RPMI8226 (cell line): ENCODE data around the gene PDCD1.
"Not testable (repeated sequence)": the region's sequence is repeated elsewhere in the genome, so short reads cannot be mapped to it uniquely, and the experiment has no call there.

ENCODE experiments used
- DNase-seq: peaks from one replicate; pipeline ENCODE4 v3.0.0-alpha.2; 2015

The PDCD1 gene

DNA sequence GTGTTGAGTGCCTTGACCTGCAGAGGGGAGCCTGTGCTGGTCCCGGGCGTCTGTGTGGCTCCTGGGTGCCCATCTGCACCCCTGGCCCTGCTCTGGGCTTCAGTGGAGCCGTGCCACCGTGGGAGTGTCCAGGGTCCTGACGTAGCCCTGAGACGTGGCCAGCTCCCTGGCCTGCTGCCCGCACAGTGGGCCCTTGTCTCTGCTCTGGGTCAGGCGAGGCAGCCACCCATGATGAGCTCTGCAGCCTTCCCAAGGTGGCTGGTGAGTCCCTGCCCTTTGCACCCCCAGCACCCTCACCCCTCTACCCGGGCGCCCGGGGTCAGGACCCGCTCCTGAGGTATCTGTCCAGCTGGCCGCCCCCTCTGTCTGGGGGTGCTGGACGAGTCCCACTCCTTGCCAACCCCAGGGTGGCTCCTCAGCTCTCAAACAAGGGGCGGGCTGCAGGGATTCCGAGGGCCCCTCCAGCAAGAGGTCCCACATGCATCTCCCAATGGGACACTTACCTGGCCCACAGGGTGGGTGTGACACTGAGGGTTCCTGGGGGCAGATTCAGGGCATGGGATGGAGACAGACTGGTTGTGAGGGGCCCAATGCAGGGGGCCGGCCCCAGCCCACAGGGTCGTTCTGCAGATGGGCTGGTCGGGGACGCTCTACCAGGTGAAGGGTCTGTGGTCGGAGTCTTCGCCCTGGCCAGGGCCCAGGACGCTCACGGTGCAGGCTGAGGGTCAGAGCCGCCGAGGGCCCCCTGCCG, 47.3 kb downstream of the PDCD1 start:
- no peak for DNase-seq

DNA sequence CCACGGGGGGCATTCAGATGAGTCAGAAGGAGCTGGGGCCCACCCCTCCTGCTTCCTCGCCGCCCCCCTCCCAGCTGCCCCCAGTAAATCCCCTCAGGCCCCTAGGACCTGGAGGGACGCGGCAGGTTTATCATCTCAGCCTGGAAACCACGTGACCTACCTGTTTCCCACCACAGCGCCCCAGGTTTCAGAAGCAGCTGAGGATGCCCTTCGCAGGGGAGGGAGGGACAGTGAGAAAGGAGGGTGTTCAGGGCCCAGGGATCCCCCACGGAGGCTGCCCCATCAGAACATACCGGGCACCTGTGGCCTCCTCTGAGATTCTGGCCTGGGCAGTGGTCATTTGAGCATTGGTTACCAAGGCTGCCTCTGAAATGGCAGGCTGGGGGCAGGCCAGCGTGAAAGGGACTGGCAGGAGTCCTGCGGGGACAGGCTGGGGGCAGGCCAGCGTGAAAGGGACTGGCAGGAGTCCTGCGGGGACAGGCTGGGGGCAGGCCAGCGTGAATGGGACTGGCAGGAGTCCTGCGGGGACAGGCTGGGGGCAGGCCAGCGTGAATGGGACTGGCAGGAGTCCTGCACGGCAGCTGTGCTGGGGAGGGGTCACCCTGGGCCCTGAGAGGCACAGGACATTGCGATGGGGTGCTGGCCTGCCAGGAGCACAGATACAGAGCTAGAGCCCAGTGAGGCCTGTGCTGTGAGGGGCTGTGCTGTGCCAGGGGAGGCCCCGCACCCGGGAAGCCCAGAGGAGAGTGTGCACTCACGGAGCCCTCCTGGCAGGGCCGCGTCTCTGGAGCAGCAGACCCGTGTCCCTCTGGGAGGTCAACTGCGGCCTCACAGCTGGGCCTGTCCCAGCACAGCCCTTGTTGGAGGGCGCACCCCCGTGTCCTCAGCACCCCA, 48.1 kb downstream of the PDCD1 start:
- DNase-seq: no peak

GRCh38 chr2:241809383-241810306, 49.0 kb downstream of the PDCD1 start:
- no peak for DNase-seq

DNA sequence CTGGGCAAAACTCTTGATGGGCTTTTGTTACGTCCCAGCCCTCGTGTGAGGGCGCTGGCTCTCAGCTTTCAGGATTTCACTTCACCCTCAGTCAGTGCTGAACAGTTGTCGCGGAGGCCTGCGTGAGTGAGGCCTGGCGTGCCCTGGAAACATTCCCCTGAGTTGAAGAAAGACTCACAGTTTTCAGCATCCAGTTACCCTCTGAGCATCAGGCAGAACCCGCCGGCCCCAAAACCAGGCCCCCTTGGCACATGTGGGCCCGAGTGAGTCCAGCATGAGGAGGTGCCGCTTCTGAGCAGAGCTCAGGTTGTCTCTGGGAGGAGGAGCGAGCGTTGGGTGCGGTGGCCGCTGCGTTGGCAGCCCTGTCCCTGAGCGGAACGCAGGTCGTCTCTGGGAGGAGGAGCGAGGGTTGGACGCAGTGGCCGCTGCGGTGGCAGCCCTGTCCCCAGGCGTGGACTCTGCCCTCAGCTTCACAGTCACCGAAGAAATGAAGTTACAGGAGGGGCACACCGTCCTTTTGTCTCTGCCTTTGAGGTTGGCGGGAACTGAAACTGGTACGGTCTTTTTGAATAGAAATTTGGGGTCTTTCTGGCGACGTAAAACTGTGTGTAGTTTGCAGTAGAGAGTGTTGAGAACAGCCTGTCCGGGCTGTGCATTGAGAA, 49.8 kb downstream of the PDCD1 start, which contains the start of gene NEU4:
Gene NEU4 (plus strand): TSS at position 473 of the 662 bp plus-strand sequence. CDS start 5,292 bp downstream, outside the sequence.
- no peak for DNase-seq

DNA sequence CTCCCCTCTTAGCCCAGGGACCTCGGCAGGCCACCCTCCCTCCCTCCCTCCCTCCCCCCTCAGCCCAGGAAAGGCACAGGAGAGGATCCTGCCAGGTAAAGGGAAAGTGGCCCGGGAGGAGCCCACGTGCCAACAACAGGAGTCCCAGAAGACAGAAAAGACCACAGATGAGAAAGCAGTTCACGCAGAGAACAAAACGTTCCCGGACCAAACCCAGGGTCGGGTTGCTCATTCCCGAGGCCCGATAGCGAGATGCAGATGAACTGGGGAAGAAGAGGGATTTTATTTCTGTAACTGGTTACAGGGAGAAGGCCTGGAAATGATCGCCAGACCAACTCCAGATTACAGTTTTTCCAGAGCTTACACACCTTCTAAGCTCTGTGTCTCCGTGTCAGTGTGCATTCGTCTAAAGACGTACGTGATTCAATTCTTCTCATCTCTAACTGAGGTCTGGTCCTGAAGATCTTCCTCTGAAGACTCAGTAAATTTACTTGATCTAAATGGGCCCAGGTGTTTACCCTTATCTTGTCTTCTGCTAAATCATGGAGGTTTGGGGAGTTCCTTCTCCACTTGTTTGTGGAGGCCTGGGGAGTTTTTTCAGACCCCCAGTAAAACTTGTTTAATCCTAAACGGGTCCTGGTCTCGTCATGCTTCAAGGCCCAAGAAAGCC, 50.5 kb downstream of the PDCD1 start:
- no peak for DNase-seq

GRCh38 chr2:241806217-241806616, 52.5 kb downstream of the PDCD1 start:
- DNase-seq: not testable (repeated sequence)

DNA sequence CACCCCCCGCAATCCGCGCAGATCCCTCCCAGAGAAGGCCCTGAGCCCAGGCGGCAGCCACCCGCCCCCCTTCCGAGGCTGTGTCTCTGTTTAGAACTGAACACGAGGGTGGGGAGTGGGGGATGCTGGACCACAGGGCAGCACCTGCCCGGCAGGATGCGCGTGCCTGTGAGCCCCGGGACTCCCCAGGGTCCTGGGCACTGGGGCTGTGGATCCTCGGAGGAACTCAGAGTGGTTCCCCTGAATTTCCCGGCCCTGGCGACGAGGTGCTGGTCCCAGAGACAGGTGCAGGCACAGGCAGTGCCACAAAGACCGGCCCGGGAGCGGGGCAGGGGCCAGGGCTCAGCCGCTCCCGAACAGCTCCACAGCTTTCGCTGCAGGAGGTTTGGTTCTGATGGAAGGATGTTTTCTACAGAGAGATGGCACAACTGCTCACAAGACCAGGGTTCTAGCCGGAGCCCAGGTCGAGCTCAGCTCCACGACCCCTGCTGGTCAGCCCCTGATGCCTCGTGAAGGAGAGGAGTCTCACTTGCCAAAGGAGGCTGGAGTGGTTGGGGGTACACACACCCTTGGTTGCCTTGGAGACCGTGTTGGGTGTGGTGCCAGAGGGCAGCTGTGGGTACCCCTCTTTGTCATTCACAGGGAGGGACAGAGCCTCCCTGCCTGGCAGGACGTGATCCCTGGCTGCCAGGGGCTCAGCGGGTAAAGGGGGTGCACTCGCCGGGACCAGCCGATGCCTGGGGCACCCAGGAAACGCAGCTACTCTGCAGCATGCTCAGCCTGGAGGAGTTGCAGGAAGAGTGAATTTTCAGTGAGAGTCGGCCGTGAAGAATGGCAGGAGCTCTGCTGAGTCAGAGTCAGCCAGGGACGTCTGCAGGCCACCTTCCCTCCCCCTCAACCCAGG, 54.1 kb downstream of the PDCD1 start:
- DNase-seq: peak; percentile 37

DNA sequence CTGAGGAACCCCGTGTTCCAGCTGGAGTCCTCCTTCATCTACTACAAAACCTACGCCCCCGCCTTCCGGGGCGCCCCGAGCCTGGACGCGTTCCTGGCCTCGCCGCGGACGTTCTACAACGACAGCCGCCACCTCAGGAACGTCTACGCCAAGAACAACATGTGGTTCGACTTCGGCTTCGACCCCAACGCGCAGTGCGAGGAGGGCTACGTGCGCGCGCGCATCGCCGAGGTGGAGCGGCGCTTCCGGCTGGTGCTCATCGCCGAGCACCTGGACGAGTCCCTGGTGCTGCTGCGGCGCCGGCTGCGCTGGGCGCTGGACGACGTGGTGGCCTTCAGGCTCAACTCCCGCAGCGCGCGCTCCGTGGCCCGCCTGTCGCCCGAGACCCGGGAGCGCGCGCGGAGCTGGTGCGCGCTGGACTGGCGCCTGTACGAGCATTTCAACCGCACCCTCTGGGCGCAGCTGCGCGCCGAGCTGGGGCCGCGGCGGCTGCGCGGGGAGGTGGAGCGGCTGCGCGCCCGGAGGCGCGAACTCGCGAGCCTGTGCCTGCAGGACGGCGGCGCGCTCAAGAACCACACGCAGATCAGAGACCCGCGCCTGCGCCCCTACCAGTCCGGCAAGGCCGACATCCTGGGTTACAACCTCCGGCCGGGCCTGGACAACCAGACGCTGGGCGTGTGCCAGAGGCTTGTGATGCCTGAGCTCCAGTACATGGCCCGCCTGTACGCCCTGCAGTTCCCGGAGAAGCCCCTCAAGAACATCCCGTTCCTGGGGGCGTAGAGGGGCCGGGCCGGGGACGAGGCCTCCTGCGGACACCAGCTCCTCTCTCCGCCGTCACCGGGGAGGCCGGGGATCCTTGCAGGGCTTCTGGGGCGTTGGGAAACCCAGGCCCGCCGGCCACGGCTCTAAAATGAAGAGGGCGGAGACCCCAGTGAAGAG, 55.0 kb downstream of the PDCD1 start:
- DNase-seq: peak; percentile 51

- no peak for DNase-seq
These were observed 56.0 kb downstream of the PDCD1 start for GRCh38 chr2:241802421-241803318.

DNA sequence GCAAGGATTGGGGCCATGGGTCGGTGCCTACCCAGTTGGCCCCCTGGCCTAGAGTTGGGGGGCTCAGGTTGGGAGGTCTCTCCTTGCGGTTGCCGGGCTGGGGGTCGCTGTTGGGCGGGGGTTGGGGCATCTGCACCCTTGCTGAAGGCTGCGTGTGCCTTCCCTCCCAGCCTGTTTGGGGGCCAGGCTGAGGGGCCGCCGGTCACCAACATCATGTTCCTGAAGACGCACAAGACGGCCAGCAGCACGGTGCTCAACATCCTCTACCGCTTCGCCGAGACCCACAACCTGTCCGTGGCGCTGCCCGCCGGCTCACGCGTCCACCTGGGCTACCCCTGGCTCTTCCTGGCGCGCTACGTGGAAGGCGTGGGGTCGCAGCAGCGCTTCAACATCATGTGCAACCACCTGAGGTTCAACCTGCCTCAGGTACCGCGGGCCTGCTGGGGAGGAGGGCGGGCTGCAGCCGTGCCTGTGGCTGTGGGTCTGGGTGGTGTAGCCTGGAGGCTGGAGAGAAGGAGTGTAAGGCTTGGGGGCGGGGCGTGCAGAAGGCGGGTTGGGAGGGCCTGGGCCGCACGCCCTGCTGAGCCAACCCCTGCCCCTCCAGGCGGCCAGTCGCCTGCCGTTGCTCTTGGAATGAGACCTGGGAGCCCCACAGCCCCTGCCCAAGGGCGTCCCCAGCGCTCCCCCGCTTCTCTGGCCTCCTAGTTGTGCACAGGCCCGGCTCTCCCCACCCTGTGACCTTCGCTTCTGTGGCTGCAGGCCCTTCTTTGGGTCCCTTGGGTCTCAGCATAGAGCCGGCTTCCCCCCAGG, 56.9 kb downstream of the PDCD1 start:
- no peak for DNase-seq

GRCh38 chr2:241800198-241800903, 58.3 kb downstream of the PDCD1 start:
- DNase-seq: not testable (repeated sequence)
